Loucy (cell line): ENCODE results near the gene PPP2R5C.

Experiments used
- H2AFZ ChIP-seq: fragments of 200-600 bp; sonication (generic); 2 replicates; pipeline ENCODE4 v1.6.0; 2016; ENCODE audit warnings: antibody characterized with exemption, mild to moderate bottlenecking, low read length, moderate library complexity
- H3F3A ChIP-seq: fragments of 200-600 bp; 2 replicates; pipeline ENCODE4 v1.6.0; 2016; ENCODE audit warnings: antibody characterized with exemption, low read depth, mild to moderate bottlenecking
- H3K27me3 ChIP-seq: fragments of 200-600 bp; sonication (generic); 2 replicates; pipeline ENCODE4 v1.6.1; 2014; ENCODE audit warnings: low read length, mild to moderate bottlenecking; ENCODE audit not compliant: insufficient read depth, poor library complexity, severe bottlenecking
- H3K36me3 ChIP-seq: fragments of 200-600 bp; sonication (generic); 2 replicates; pipeline ENCODE4 v1.6.1; 2016; ENCODE audit warnings: low read length; ENCODE audit not compliant: insufficient read depth
- H3K4me1 ChIP-seq: fragments of 200-600 bp; sonication (generic); 2 replicates; pipeline ENCODE4 v1.5.1; 2014; ENCODE audit warnings: low read length, mild to moderate bottlenecking; ENCODE audit not compliant: insufficient read depth, poor library complexity, severe bottlenecking
- H3K4me2 ChIP-seq: fragments of 200-600 bp; sonication (generic); 2 replicates; pipeline ENCODE4 v1.6.0; 2014; ENCODE audit warnings: antibody characterized with exemption, low read length, low read depth, mild to moderate bottlenecking; ENCODE audit not compliant: poor library complexity, severe bottlenecking
- H3K4me3 ChIP-seq: fragments of 200-600 bp; sonication (generic); 2 replicates; pipeline ENCODE4 v1.5.1; 2014; ENCODE audit warnings: low read length, mild to moderate bottlenecking, mixed read lengths; ENCODE audit not compliant: poor library complexity, severe bottlenecking
- H3K79me2 ChIP-seq: fragments of 200-600 bp; sonication (generic); 2 replicates; pipeline ENCODE4 v1.6.1; 2014; ENCODE audit warnings: low read length; ENCODE audit not compliant: insufficient read depth
- H3K9ac ChIP-seq: fragments of 200-600 bp; sonication (generic); 2 replicates; pipeline ENCODE4 v1.6.0; 2014; ENCODE audit warnings: mild to moderate bottlenecking, low read depth, low read length, moderate library complexity; ENCODE audit not compliant: poor library complexity, severe bottlenecking
- H3K9me2 ChIP-seq: fragments of 200-600 bp; sonication (generic); replicated peaks from 2 replicates; pipeline ENCODE4 v1.6.1; 2016; ENCODE audit warnings: low read depth, low read length, mixed read lengths
- H3K9me3 ChIP-seq: fragments of 200-600 bp; sonication (generic); 2 replicates; pipeline ENCODE4 v1.6.1; 2014; ENCODE audit warnings: mild to moderate bottlenecking, antibody characterized with exemption, low read length, low read depth; ENCODE audit not compliant: insufficient read depth
- H4K20me1 ChIP-seq: fragments of 200-600 bp; sonication (generic); 2 replicates; pipeline ENCODE4 v1.6.0; 2014; ENCODE audit warnings: antibody characterized with exemption, low read length, mild to moderate bottlenecking; ENCODE audit not compliant: insufficient read depth, poor library complexity, severe bottlenecking
- EZH2phosphoT487 ChIP-seq: fragments of 200-600 bp; IDR thresholded peaks from 2 replicates; pipeline ENCODE4 v1.6.1; 2018; ENCODE audit warnings: antibody characterized with exemption, mild to moderate bottlenecking, moderate library complexity, borderline replicate concordance
- TF ChIP-seq, protein P1 (sequence below): fragments of 200-600 bp; sonication (generic); conservative IDR thresholded peaks from 2 replicates; pipeline ENCODE4 v1.5.1; 2014; ENCODE audit warnings: mild to moderate bottlenecking, antibody characterized with exemption, low read length

The PPP2R5C gene

GRCh38 chr14:101761881-101762529, 496 bp downstream of the PPP2R5C start:
- Histone ChIP-seq H3K36me3 (no peaks in the 10 kb centered on the region), H3K4me2 (no peak overlapping the region), H3K9me2 (no peaks in the 10 kb centered on the region), H3K27me3 (peaks cover 19% of the 10 kb centered on the region), H3K9me3 (no peaks in the 10 kb centered on the region), H3K4me3 (no peak overlapping the region), H4K20me1 (no peaks in the 10 kb centered on the region), H3K4me1 (peaks cover 6% of the 10 kb centered on the region), H3K9ac (no peak overlapping the region), H2AFZ (no peak overlapping the region), H3K79me2 (no peaks in the 10 kb centered on the region), H3F3A (no peaks in the 10 kb centered on the region)
- no peak for TF ChIP-seq EZH2phosphoT487
- TF ChIP-seq, protein P1, sequence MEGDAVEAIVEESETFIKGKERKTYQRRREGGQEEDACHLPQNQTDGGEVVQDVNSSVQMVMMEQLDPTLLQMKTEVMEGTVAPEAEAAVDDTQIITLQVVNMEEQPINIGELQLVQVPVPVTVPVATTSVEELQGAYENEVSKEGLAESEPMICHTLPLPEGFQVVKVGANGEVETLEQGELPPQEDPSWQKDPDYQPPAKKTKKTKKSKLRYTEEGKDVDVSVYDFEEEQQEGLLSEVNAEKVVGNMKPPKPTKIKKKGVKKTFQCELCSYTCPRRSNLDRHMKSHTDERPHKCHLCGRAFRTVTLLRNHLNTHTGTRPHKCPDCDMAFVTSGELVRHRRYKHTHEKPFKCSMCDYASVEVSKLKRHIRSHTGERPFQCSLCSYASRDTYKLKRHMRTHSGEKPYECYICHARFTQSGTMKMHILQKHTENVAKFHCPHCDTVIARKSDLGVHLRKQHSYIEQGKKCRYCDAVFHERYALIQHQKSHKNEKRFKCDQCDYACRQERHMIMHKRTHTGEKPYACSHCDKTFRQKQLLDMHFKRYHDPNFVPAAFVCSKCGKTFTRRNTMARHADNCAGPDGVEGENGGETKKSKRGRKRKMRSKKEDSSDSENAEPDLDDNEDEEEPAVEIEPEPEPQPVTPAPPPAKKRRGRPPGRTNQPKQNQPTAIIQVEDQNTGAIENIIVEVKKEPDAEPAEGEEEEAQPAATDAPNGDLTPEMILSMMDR, result no peak

DNA sequence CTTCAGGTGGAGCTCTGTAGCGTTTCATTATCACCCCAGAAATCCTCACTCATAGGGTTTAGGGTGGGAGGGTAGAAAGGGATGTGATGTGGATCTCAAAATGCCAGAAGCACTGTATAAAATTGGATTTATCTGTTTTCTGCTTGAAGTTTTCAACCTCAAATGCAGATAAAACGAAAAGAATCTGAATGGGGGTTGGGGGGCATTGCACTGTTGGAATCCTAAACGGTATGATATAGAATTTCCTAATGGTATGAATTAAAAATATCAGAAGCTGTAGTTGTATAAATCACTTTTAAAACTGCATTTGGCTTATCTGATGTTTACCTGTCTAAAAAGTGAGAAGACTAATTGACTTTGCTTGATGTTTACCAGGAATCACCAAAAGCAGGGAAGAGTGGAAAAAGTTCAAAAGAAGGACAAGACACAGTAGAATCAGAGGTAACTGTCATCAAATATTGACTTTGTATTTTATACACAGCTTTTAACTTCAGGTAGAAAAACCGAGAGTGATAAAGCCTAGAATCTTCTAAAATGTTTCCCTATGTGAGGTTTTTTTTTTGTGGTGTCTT, 1.1 kb downstream of the PPP2R5C start:
- Histone ChIP-seq H2AFZ (no peak overlapping the region), H3K9ac (no peak overlapping the region), H3K9me3 (no peaks in the 10 kb centered on the region), H3K4me2 (no peak overlapping the region), H3K9me2 (no peaks in the 10 kb centered on the region), H3K4me3 (no peak overlapping the region), H4K20me1 (no peaks in the 10 kb centered on the region), H3K79me2 (no peaks in the 10 kb centered on the region), H3K27me3 (peaks cover 19% of the 10 kb centered on the region), H3K4me1 (peaks cover 6% of the 10 kb centered on the region), H3F3A (no peaks in the 10 kb centered on the region), H3K36me3 (no peaks in the 10 kb centered on the region)
- TF ChIP-seq EZH2phosphoT487, result no peak
- TF ChIP-seq, protein P1, result no peak

- Histone ChIP-seq H3K9ac (no peak overlapping the region), H3K79me2 (no peaks in the 10 kb centered on the region), H4K20me1 (no peaks in the 10 kb centered on the region), H3K36me3 (no peaks in the 10 kb centered on the region), H3K4me3 (no peak overlapping the region), H2AFZ (no peak overlapping the region), H3K4me1 (peaks cover 6% of the 10 kb centered on the region), H3K4me2 (no peak overlapping the region), H3F3A (no peaks in the 10 kb centered on the region), H3K9me3 (no peaks in the 10 kb centered on the region), H3K27me3 (peaks cover 19% of the 10 kb centered on the region), H3K9me2 (no peaks in the 10 kb centered on the region)
- TF ChIP-seq EZH2phosphoT487, result no peak
- TF ChIP-seq, protein P1, result no peak
Measured at GRCh38 chr14:101763941-101764709, 2.6 kb downstream of the PPP2R5C start.
